ENCODE measurements around the gene LNP1. TPM values are rescaled to one million over a fixed set of nuclear protein-coding genes. Genes with fewer than 3 reads are reported as not detected.

The LNP1 gene
- total RNA-seq, 2 donors from 2014 or later = 4.3 to 7.9 TPM

GRCh38 chr3:100403362-100404249 lies 2.3 kb downstream of the LNP1 start:
- no peaks in the 10 kb centered on the region for H3K9me3 Mint-ChIP-seq
- peaks cover 15% of the 10 kb centered on the region for H3K36me3 Mint-ChIP-seq (ENCODE audit: low read depth)
- peaks cover 13% of the 10 kb centered on the region for H3K9me3 ChIP-seq (ENCODE audit: control insufficient read depth, low read length)
- peak overlapping the region; percentile 37 for H3K27ac Mint-ChIP-seq
- no peaks in the 10 kb centered on the region for H3K36me3 ChIP-seq (ENCODE audit: control insufficient read depth, insufficient read depth, low read length)
- peak overlapping the region; percentile 87 for H3K9ac ChIP-seq (ENCODE audit: extremely low read depth, low read length, poor library complexity, severe bottlenecking)
- no peak overlapping the region for H3K27ac ChIP-seq (ENCODE audit: low read depth, low read length)
- 31 to 34% methylated on average over 4 to 5 of the region's 5 CpGs for WGBS, 2 experiments (ENCODE audit: insufficient coverage in 1 of 2, insufficient read length in 1 of 2)
- peak overlapping the region; percentile 76 for H3K4me3 Mint-ChIP-seq
- TF ChIP-seq CTCF (conservative IDR thresholded peaks at IDR 0.05) = peak; percentile 31
- no peaks in the 10 kb centered on the region for H3K27me3 ChIP-seq (ENCODE audit: control insufficient read depth, insufficient read depth, low read length, poor library complexity, severe bottlenecking)
- peak overlapping the region; percentile 96 for H3K4me3 ChIP-seq (ENCODE audit: low read length)
- peak; percentile 69 for DNase-seq
- H3K4me1 ChIP-seq (ENCODE audit: control insufficient read depth, insufficient read depth, low read length) = no peaks in the 10 kb centered on the region
- no peaks in the 10 kb centered on the region for H3K27me3 Mint-ChIP-seq (ENCODE audit: insufficient read depth)
- peaks cover 18% of the 10 kb centered on the region for H3K4me1 Mint-ChIP-seq

GRCh38 chr3:100404250-100404548 lies 2.9 kb downstream of the LNP1 start:
- Histone ChIP-seq H3K4me1 (ENCODE audit: control insufficient read depth, insufficient read depth, low read length) (no peaks in the 10 kb centered on the region), H3K27me3 (ENCODE audit: control insufficient read depth, insufficient read depth, low read length, poor library complexity, severe bottlenecking) (no peaks in the 10 kb centered on the region), H3K4me3 (ENCODE audit: low read length) (peak overlapping the region; percentile 96), H3K36me3 (ENCODE audit: control insufficient read depth, insufficient read depth, low read length) (no peaks in the 10 kb centered on the region), H3K9me3 (ENCODE audit: control insufficient read depth, low read length) (peaks cover 18% of the 10 kb centered on the region), H3K27ac (ENCODE audit: low read depth, low read length) (no peak overlapping the region), H3K9ac (ENCODE audit: extremely low read depth, low read length, poor library complexity, severe bottlenecking) (no peak overlapping the region)
- DNase-seq = no peak
- H3K4me1 Mint-ChIP-seq = peaks cover 15% of the 10 kb centered on the region
- H3K4me3 Mint-ChIP-seq = no peak overlapping the region
- peaks cover 12% of the 10 kb centered on the region for H3K36me3 Mint-ChIP-seq (ENCODE audit: low read depth)
- no peak overlapping the region for H3K27ac Mint-ChIP-seq
- TF ChIP-seq CTCF (conservative IDR thresholded peaks at IDR 0.05) = no peak
- 95% methylated on average over 1 of the region's 1 CpG; no CpG with 5 or more reads in 1 of the 2 experiments for WGBS, 2 experiments (ENCODE audit: insufficient coverage in 1 of 2, insufficient read length in 1 of 2)
- H3K27me3 Mint-ChIP-seq (ENCODE audit: insufficient read depth) = no peaks in the 10 kb centered on the region
- no peaks in the 10 kb centered on the region for H3K9me3 Mint-ChIP-seq

GRCh38 chr3:100407164-100407563 lies 5.8 kb downstream of the LNP1 start:
- 94% methylated on average over 2 of the region's 2 CpGs; no CpG with 5 or more reads in 1 of the 2 experiments for WGBS, 2 experiments (ENCODE audit: insufficient coverage in 1 of 2, insufficient read length in 1 of 2)
- no peak for TF ChIP-seq CTCF (conservative IDR thresholded peaks at IDR 0.05)

More at GRCh38 chr3:100407164-100407563, 5.8 kb downstream of the LNP1 start:
- Histone ChIP-seq H3K4me1 (ENCODE audit: control insufficient read depth, insufficient read depth, low read length) (no peaks in the 10 kb centered on the region), H3K4me3 (ENCODE audit: low read length) (peak overlapping the region; percentile 21), H3K9ac (ENCODE audit: extremely low read depth, low read length, poor library complexity, severe bottlenecking) (no peak overlapping the region), H3K9me3 (ENCODE audit: control insufficient read depth, low read length) (peaks cover 38% of the 10 kb centered on the region), H3K27me3 (ENCODE audit: control insufficient read depth, insufficient read depth, low read length, poor library complexity, severe bottlenecking) (no peaks in the 10 kb centered on the region), H3K27ac (ENCODE audit: low read depth, low read length) (no peak overlapping the region), H3K36me3 (ENCODE audit: control insufficient read depth, insufficient read depth, low read length) (peaks cover 9% of the 10 kb centered on the region)
- no peak for DNase-seq
- H3K27ac Mint-ChIP-seq = no peak overlapping the region
- peaks cover 30% of the 10 kb centered on the region for H3K36me3 Mint-ChIP-seq (ENCODE audit: low read depth)
- peaks cover 3% of the 10 kb centered on the region for H3K9me3 Mint-ChIP-seq
- H3K27me3 Mint-ChIP-seq (ENCODE audit: insufficient read depth) = no peaks in the 10 kb centered on the region
- no peak overlapping the region for H3K4me3 Mint-ChIP-seq
- peaks cover 5% of the 10 kb centered on the region for H3K4me1 Mint-ChIP-seq

Measured in endodermal cell (in vitro differentiated cells).